Measurements from ENCODE around the gene SCARB2.

Gene SCARB2

DNA sequence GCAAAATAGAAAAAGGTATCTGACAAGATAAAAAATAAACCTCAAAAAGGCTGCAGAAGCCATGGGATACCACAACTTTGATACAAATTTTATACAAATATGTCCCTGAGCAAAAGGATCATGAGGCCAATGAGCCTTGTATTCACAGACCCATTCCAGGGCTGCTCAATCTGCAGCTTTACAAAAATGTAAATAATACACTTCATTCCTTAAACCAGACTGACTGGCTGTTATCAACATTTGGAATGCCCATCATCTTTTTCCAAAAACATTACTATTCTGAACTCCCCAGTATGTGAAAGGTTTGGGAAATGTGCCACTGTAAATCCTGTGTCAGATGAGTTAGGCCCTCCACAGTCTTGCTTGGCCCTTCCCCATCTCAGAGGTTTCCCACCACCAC is 25.5 kb downstream of the SCARB2 start:
- peaks cover 16% of the 10 kb centered on the region for H3K36me3 ChIP-seq (ENCODE audit: control insufficient read depth, insufficient read depth, low read length)
- H3K27ac ChIP-seq (ENCODE audit: insufficient read depth, low read depth, low read length, poor library complexity, severe bottlenecking), result no peak overlapping the region
- no peaks in the 10 kb centered on the region for H3K27me3 ChIP-seq (ENCODE audit: control insufficient read depth, insufficient read depth, low read length, poor library complexity, severe bottlenecking)
- no peak overlapping the region for H3K4me3 ChIP-seq (ENCODE audit: insufficient read depth, low read depth, low read length)
- no peaks in the 10 kb centered on the region for H3K9me3 ChIP-seq (ENCODE audit: control insufficient read depth, low read length)
- H3K4me1 ChIP-seq (ENCODE audit: control insufficient read depth, insufficient read depth, low read length), result no peaks in the 10 kb centered on the region

DNA sequence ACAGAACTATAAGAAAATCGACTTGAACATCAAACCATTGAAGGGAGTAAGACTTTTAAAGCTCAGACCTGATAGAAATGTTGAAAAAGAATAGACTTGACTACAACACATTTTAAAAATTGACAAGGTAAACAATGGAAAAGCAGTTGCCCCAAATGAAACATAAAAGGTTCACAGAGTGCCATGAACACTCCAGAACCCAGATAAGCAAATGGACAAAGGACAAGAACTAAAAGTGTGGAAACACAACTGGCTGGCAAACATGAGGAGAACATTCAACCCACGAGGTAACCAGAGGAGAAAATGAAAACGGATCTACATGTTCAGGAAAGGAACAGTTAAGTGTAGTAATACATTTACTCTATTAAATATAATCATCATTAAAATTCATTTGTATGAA is 26.5 kb downstream of the SCARB2 start:
- Histone ChIP-seq H3K9me3 (ENCODE audit: control insufficient read depth, low read length) (no peaks in the 10 kb centered on the region), H3K36me3 (ENCODE audit: control insufficient read depth, insufficient read depth, low read length) (peaks cover 6% of the 10 kb centered on the region), H3K27me3 (ENCODE audit: control insufficient read depth, insufficient read depth, low read length, poor library complexity, severe bottlenecking) (no peaks in the 10 kb centered on the region), H3K4me3 (ENCODE audit: insufficient read depth, low read depth, low read length) (no peak overlapping the region), H3K4me1 (ENCODE audit: control insufficient read depth, insufficient read depth, low read length) (no peaks in the 10 kb centered on the region), H3K27ac (ENCODE audit: insufficient read depth, low read depth, low read length, poor library complexity, severe bottlenecking) (no peak overlapping the region)
- WGBS, 2 experiments, result 76 to 84% methylated on average over 2 of the region's 3 CpGs

DNA sequence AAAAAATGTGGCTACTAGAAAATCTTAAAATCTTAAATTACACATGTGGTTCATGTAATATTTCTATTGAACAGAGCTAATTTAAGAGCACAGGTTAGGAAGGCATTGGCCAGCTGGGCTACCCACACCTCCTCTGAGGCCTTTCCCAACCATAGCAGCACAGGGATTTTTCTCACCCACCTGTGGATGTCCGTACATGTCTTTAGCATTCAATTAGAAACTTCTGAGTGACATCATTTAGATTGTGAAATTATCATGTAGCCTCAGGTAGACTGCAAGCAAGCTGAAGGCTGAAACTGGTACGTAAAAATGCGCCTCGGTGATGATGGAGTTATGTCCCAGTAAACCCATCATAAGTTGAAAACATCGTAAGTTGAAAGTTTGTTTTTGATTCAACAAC is 31.2 kb downstream of the SCARB2 start:
- 85 to 90% methylated on average over 5 of the region's 5 CpGs for WGBS, 2 experiments
- H3K27ac ChIP-seq (ENCODE audit: insufficient read depth, low read depth, low read length, poor library complexity, severe bottlenecking), result no peak overlapping the region
- H3K36me3 ChIP-seq (ENCODE audit: control insufficient read depth, insufficient read depth, low read length), result no peaks in the 10 kb centered on the region
- H3K4me1 ChIP-seq (ENCODE audit: control insufficient read depth, insufficient read depth, low read length), result no peaks in the 10 kb centered on the region
- no peaks in the 10 kb centered on the region for H3K9me3 ChIP-seq (ENCODE audit: control insufficient read depth, low read length)
- H3K27me3 ChIP-seq (ENCODE audit: control insufficient read depth, insufficient read depth, low read length, poor library complexity, severe bottlenecking), result no peaks in the 10 kb centered on the region
- no peak overlapping the region for H3K4me3 ChIP-seq (ENCODE audit: insufficient read depth, low read depth, low read length)

DNA sequence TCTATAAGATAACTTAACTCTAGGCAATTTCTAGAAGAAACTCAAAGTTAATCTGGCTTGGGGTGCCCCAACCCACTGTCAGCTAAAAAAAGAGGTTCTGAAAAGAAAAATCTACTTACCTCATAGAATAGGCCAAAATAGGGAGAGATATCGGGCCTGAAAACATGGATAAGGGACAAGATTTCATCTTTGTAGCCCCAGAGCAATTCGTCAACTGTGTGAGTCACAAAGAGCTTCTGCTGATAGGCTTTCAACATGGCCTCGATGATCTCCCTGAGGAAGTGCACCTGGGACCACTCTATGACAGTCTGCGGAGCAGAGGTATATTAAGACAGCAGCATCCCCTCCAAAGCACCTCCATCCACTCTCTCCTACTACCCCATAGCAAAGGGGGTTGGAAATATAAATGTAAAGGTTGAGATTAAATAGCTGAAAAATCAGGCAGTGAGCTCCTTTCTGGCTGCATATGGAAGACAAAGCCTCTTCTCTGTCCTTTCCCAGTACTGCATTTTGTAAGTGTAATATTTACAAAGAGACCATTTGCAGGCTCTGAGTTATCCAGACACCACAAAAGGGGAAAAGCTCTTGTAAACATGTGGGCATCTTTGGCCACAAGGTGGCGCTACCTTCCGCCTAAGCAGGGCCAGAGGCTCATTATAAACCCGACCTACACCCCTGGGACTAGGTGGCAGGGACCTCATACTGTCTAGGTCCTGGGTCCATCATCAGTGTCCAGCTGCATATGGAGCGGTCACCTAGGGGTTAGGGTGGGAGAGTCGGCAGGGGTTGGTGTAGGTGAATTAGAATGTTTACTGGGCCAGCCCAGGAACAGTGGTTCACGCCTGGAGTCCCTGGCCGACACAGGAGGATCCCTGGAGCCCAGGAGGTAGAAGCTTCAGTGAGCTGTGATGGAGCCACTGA is 34.0 kb downstream of the SCARB2 start:
- peaks cover 8% of the 10 kb centered on the region for H3K36me3 ChIP-seq (ENCODE audit: control insufficient read depth, insufficient read depth, low read length)
- WGBS, 2 experiments, result 64% methylated on average over 11 of the region's 11 CpGs
- no peaks in the 10 kb centered on the region for H3K9me3 ChIP-seq (ENCODE audit: control insufficient read depth, low read length)
- H3K27me3 ChIP-seq (ENCODE audit: control insufficient read depth, insufficient read depth, low read length, poor library complexity, severe bottlenecking), result no peaks in the 10 kb centered on the region
- no peak overlapping the region for H3K4me3 ChIP-seq (ENCODE audit: insufficient read depth, low read depth, low read length)
- H3K27ac ChIP-seq (ENCODE audit: insufficient read depth, low read depth, low read length, poor library complexity, severe bottlenecking), result no peak overlapping the region
- H3K4me1 ChIP-seq (ENCODE audit: control insufficient read depth, insufficient read depth, low read length), result no peaks in the 10 kb centered on the region

DNA sequence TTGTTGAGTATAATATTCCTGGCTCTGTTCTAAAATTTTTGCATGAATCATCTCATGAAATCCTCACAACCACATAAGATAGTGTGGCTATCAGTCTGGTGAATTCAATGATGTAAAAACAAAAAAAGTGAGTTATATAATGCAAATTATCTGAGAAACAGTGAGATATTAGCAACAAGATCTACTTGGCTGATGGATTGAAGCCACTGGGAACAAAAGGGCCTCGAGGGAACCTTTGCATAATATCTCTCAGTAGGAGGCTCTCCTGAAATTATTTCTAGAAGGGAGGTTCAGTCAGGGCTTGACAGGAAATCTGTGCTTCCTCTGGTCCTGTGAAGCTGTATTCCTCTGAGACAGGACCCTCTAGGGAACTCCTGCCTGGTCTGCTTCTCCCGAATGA is 35.3 kb downstream of the SCARB2 start:
- Histone ChIP-seq H3K36me3 (ENCODE audit: control insufficient read depth, insufficient read depth, low read length) (peaks cover 12% of the 10 kb centered on the region), H3K4me3 (ENCODE audit: insufficient read depth, low read depth, low read length) (no peak overlapping the region)

DNA sequence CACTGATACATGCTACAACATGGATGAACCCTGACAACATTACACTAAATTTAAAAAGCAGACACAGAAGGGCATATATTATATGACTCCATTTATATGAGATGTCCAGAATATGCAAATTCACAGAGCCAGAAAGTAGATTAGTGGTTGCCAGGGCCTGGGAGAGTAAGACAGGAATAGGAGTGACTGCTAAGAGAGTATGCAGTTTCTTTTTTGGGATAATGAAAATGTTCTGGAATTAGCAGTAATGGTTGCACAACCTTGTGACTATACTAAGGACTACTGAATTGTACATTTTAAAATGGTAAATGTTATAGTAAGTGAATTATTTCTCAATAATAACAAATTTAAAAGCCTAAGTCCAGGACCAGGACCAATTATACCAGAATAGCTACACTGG is 35.9 kb downstream of the SCARB2 start:
- no peaks in the 10 kb centered on the region for H3K27me3 ChIP-seq (ENCODE audit: control insufficient read depth, insufficient read depth, low read length, poor library complexity, severe bottlenecking)
- no peaks in the 10 kb centered on the region for H3K4me1 ChIP-seq (ENCODE audit: control insufficient read depth, insufficient read depth, low read length)
- H3K27ac ChIP-seq (ENCODE audit: insufficient read depth, low read depth, low read length, poor library complexity, severe bottlenecking), result no peak overlapping the region
- no peaks in the 10 kb centered on the region for H3K9me3 ChIP-seq (ENCODE audit: control insufficient read depth, low read length)
- H3K4me3 ChIP-seq (ENCODE audit: insufficient read depth, low read depth, low read length), result no peak overlapping the region
- H3K36me3 ChIP-seq (ENCODE audit: control insufficient read depth, insufficient read depth, low read length), result peaks cover 12% of the 10 kb centered on the region

More for the DNA sequence above, 35.3 kb downstream of the SCARB2 start:
- WGBS, 2 experiments, result 89 to 91% methylated on average over 2 of the region's 2 CpGs
- H3K27ac ChIP-seq (ENCODE audit: insufficient read depth, low read depth, low read length, poor library complexity, severe bottlenecking), result no peak overlapping the region
- no peaks in the 10 kb centered on the region for H3K4me1 ChIP-seq (ENCODE audit: control insufficient read depth, insufficient read depth, low read length)
- no peaks in the 10 kb centered on the region for H3K9me3 ChIP-seq (ENCODE audit: control insufficient read depth, low read length)
- H3K27me3 ChIP-seq (ENCODE audit: control insufficient read depth, insufficient read depth, low read length, poor library complexity, severe bottlenecking), result no peaks in the 10 kb centered on the region

DNA sequence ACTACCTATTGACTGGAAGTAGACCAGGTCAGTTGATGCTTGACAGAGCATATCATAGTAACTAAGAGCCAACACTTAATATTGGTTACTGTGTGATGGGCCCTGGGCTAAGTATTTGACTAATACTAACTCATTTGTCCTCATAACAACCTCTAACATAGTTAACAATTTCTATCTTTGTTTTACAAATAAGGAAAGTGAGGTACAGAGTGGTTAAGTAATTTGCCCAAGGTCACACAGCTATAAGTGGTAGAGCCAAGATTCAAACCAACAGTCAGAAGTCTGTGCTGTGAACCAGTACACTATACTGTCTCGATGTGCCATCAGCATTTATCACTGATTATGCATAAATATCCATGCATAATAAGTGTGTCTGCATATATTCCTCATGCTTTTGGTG is 38.3 kb downstream of the SCARB2 start:
- no peaks in the 10 kb centered on the region for H3K4me1 ChIP-seq (ENCODE audit: control insufficient read depth, insufficient read depth, low read length)
- 88 to 100% methylated on average over 1 of the region's 1 CpG for WGBS, 2 experiments
- no peak overlapping the region for H3K4me3 ChIP-seq (ENCODE audit: insufficient read depth, low read depth, low read length)
- peaks cover 12% of the 10 kb centered on the region for H3K36me3 ChIP-seq (ENCODE audit: control insufficient read depth, insufficient read depth, low read length)
- no peaks in the 10 kb centered on the region for H3K27me3 ChIP-seq (ENCODE audit: control insufficient read depth, insufficient read depth, low read length, poor library complexity, severe bottlenecking)
- no peak overlapping the region for H3K27ac ChIP-seq (ENCODE audit: insufficient read depth, low read depth, low read length, poor library complexity, severe bottlenecking)
- H3K9me3 ChIP-seq (ENCODE audit: control insufficient read depth, low read length), result no peaks in the 10 kb centered on the region

DNA sequence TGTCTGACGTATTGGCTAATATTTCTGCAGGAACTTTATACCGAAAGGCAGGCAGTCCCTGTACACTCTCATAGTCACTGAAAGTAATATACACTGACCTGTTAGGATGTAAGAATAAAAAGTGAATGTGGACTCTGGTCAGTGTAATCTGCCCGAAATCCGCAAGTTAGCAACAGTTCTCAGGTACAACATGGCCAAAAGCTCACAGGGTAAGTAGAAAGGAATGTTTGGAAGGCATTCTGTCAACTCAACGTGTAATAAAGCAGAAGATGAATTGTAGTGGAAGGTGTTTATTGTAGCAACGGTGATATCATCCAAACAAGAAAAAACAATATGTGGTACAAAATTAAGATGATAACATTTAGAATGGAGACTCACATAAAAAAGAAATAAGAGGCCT is 39.4 kb downstream of the SCARB2 start:
- no peaks in the 10 kb centered on the region for H3K4me1 ChIP-seq (ENCODE audit: control insufficient read depth, insufficient read depth, low read length)
- H3K27me3 ChIP-seq (ENCODE audit: control insufficient read depth, insufficient read depth, low read length, poor library complexity, severe bottlenecking), result no peaks in the 10 kb centered on the region
- WGBS, 2 experiments, result 96 to 98% methylated on average over 5 to 6 of the region's 6 CpGs
- H3K36me3 ChIP-seq (ENCODE audit: control insufficient read depth, insufficient read depth, low read length), result peaks cover 12% of the 10 kb centered on the region
- no peak overlapping the region for H3K4me3 ChIP-seq (ENCODE audit: insufficient read depth, low read depth, low read length)
- no peak overlapping the region for H3K27ac ChIP-seq (ENCODE audit: insufficient read depth, low read depth, low read length, poor library complexity, severe bottlenecking)
- H3K9me3 ChIP-seq (ENCODE audit: control insufficient read depth, low read length), result no peaks in the 10 kb centered on the region

DNA sequence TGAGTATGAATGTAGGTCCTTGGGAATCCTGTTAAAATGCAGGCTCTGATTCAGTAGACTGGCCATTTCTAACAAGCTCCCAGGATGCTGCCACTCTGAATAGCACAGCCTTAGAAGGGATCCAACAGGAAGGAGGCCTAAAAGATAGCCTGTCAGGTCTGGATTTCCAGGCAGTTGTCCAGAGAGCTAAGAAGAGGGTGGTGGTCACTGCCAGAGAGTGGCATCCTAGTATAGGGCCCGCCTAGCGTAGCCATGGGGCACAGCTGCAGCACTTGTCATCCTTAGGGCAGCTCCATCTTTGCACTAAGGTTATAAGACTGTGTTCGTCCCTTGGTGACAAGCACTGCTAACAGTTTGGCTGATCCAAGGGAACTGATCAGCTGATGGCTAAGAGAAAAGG is 44.9 kb downstream of the SCARB2 start:
- no peaks in the 10 kb centered on the region for H3K4me1 ChIP-seq (ENCODE audit: control insufficient read depth, insufficient read depth, low read length)
- peaks cover 13% of the 10 kb centered on the region for H3K36me3 ChIP-seq (ENCODE audit: control insufficient read depth, insufficient read depth, low read length)

DNA sequence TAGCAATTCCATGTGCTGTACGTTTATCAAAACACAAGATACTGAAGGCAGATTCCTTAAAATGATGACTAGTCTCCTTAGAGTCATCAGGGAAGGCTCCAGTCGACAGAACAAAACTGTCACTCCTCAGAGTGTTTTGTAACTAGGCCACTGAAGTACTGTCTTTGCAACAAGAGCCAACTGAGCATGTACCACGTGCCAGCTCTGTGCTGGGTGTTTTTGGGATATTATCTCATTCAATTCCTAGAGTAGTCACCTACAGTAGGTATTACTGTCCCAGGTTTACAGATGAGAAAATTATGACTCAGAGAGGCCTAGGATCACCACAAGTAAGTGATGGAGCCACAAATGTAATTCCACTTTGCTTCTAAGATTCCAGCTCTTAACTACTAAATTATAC is 47.1 kb downstream of the SCARB2 start:
- Histone ChIP-seq H3K27ac (ENCODE audit: insufficient read depth, low read depth, low read length, poor library complexity, severe bottlenecking) (no peak overlapping the region), H3K36me3 (ENCODE audit: control insufficient read depth, insufficient read depth, low read length) (peaks cover 23% of the 10 kb centered on the region), H3K4me1 (ENCODE audit: control insufficient read depth, insufficient read depth, low read length) (no peaks in the 10 kb centered on the region), H3K9me3 (ENCODE audit: control insufficient read depth, low read length) (no peaks in the 10 kb centered on the region), H3K27me3 (ENCODE audit: control insufficient read depth, insufficient read depth, low read length, poor library complexity, severe bottlenecking) (no peaks in the 10 kb centered on the region), H3K4me3 (ENCODE audit: insufficient read depth, low read depth, low read length) (no peak overlapping the region)
- 96 to 97% methylated on average over 3 of the region's 3 CpGs for WGBS, 2 experiments

More for the DNA sequence above, 44.9 kb downstream of the SCARB2 start:
- WGBS, 2 experiments, result 95 to 96% methylated on average over 3 of the region's 3 CpGs
- Histone ChIP-seq H3K4me3 (ENCODE audit: insufficient read depth, low read depth, low read length) (no peak overlapping the region), H3K27ac (ENCODE audit: insufficient read depth, low read depth, low read length, poor library complexity, severe bottlenecking) (no peak overlapping the region), H3K9me3 (ENCODE audit: control insufficient read depth, low read length) (no peaks in the 10 kb centered on the region), H3K27me3 (ENCODE audit: control insufficient read depth, insufficient read depth, low read length, poor library complexity, severe bottlenecking) (no peaks in the 10 kb centered on the region)

All from ectodermal cell (in vitro differentiated cells).